ENCODE data around the gene CERKL. TPM values are rescaled to one million over a fixed set of nuclear protein-coding genes. Genes with fewer than 3 reads are reported as not detected.

Gene CERKL
- total and polyA plus RNA-seq, 2 donors (not counting 1 experiment from before 2014, with no cell fraction given) = 0.03 TPM; not detected in 1

- peak overlapping the region; percentile 70 for H3K4me3 Mint-ChIP-seq
These were observed 25.3 kb upstream of the CERKL start for GRCh38 chr2:181682026-181682789.

More at GRCh38 chr2:181682026-181682789, 25.3 kb upstream of the CERKL start:
- no peak overlapping the region for H3K27ac ChIP-seq (ENCODE audit: low read length in 2 of 2)
- H3K4me3 ChIP-seq (ENCODE audit: control extremely low read depth in 1 of 5, extremely low read depth in 1 of 5, insufficient read depth in 1 of 5, low read depth in 2 of 5, low read length in 4 of 5) = peak overlapping the region in 2 of 5 experiments; percentile 19 to 20
- ATAC-seq (ENCODE audit: low read depth) = no peak
- no peaks in the 10 kb centered on the region for H3K79me2 ChIP-seq (ENCODE audit: control insufficient read depth, insufficient read depth, low read length)
- 8% methylated on average over 16 of the region's 24 CpGs for WGBS (ENCODE audit: insufficient coverage)
- H3K36me3 ChIP-seq (replicated peaks in 1 of 2; ENCODE audit: control extremely low read depth in 1 of 2, control insufficient read depth in 1 of 2, extremely low read depth in 1 of 2, insufficient read depth in 2 of 2, low read length in 1 of 2) = no peaks in the 10 kb centered on the region
- peaks cover 55 to 76% of the 10 kb centered on the region in 2 donors for H3K4me1 ChIP-seq (ENCODE audit: control insufficient read depth in 2 of 2, insufficient read depth in 2 of 2, low read length in 2 of 2)
- H3K4me2 ChIP-seq (replicated peaks; ENCODE audit: low read depth, low read length, poor library complexity, severe bottlenecking) = peak overlapping the region; percentile 70
- peak overlapping the region; percentile 31 for H3K9ac ChIP-seq (ENCODE audit: low read length)
- Mint-ChIP-seq H3K4me1 (peaks cover 56% of the 10 kb centered on the region), H3K27ac (peak overlapping the region; percentile 11), H3K27me3 (peaks cover 81% of the 10 kb centered on the region), H3K9me3 (ENCODE audit: insufficient read depth) (peaks cover 8% of the 10 kb centered on the region)
- H3K9me3 ChIP-seq (ENCODE audit: control extremely low read depth in 1 of 3, control insufficient read depth in 2 of 3, insufficient read depth in 1 of 3, low read length in 2 of 3) = peaks cover 2 to 70% (median 13%) of the 10 kb centered on the region in 3 donors
- TF ChIP-seq EZH2 (IDR thresholded peaks at IDR 0.05; ENCODE audit: borderline replicate concordance, insufficient read depth, low read depth, low read length, poor library complexity, severe bottlenecking) (peak; percentile 37), CTCF (IDR thresholded peaks at IDR 0.05) (no peak)
- H4K20me1 ChIP-seq (ENCODE audit: control insufficient read depth, insufficient read depth, low read length, poor library complexity, severe bottlenecking) = no peaks in the 10 kb centered on the region
- intact Hi-C loops (cut with micrococcal nuclease) = no loop called here
- H3K27me3 ChIP-seq (replicated peaks in 1 of 4; ENCODE audit: control extremely low read depth in 1 of 4, control insufficient read depth in 3 of 4, insufficient read depth in 4 of 4, low read length in 3 of 4) = peaks cover 5 to 89% (median 81%) of the 10 kb centered on the region in 4 experiments
- DNase-seq = peak; percentile 63
- ChIA-PET CTCF (interaction anchor here (1.5 kb wide), 1 partner anchor 33 kb away, joined by 5 read pairs; no protein-coding TSS in a partner anchor), POLR2A (no interaction called here)
- H2AFZ ChIP-seq (ENCODE audit: insufficient read depth, low read depth, low read length, poor library complexity, severe bottlenecking) = no peak overlapping the region

All from B cell (primary cell).